PC-9 (cell line): Measurements from ENCODE around the gene HBZ. TPM values are rescaled to one million over a fixed set of nuclear protein-coding genes. Genes with fewer than 3 reads are reported as not detected.

Experiments
- BruUV-seq: library from RNA; stranded (reverse); fragments of 400-500 nt; replicated peaks from 2 replicates; lab custom pipeline; 2021; lab: Mats Ljungman, UMichigan
- CTCF ChIA-PET: fragments of 300-600 bp; sonication (Branson Sonifier 250); formaldehyde crosslinking; loops from one replicate; lab custom pipeline; 2022; ENCODE audit warnings: antibody characterized with exemption; lab: Charles Lee
- POLR2A ChIA-PET: fragments of 300-600 bp; sonication (Branson Sonifier 250); formaldehyde crosslinking; loops from one replicate; lab custom pipeline; 2022; ENCODE audit warnings: antibody characterized with exemption; ENCODE audit not compliant: unreplicated experiment; lab: Charles Lee
- DNase-seq, 2 experiments: peaks; one replicate each; pipeline versions ENCODE4 v3.0.0 to v3.0.0-alpha.2; 2015 to 2022; ENCODE audit warnings: mixed read lengths in 1 of 2
- H2AFZ ChIP-seq: fragments of 200-600 bp; sonication (generic); 2 replicates; pipeline ENCODE4 v1.8.1; 2017; ENCODE audit warnings: antibody characterized with exemption
- H3F3A ChIP-seq: fragments of 200-600 bp; sonication (generic); 2 replicates; pipeline ENCODE4 v1.8.1; 2017; ENCODE audit warnings: antibody characterized with exemption, mild to moderate bottlenecking, low read depth; ENCODE audit not compliant: insufficient read depth
- H3K27ac ChIP-seq: fragments of 200-600 bp; sonication (generic); 2 replicates; pipeline ENCODE4 v1.6.1; 2016; ENCODE audit warnings: mixed run types
- H3K27me3 ChIP-seq: fragments of 200-600 bp; sonication (generic); 2 replicates; pipeline ENCODE4 v1.6.1; 2016; ENCODE audit warnings: low read depth, mixed run types; ENCODE audit not compliant: insufficient read depth
- H3K36me3 ChIP-seq: fragments of 200-600 bp; sonication (generic); 2 replicates; pipeline ENCODE4 v1.6.1; 2016; ENCODE audit warnings: low read depth, mixed run types
- H3K4me1 ChIP-seq: fragments of 200-600 bp; sonication (generic); replicated peaks from 2 replicates; pipeline ENCODE4 v1.6.1; 2016; ENCODE audit warnings: mixed run types; ENCODE audit not compliant: insufficient read depth
- H3K4me2 ChIP-seq: fragments of 200-600 bp; sonication (generic); 2 replicates; pipeline ENCODE4 v1.6.1; 2017; ENCODE audit warnings: mixed run types
- H3K4me3 ChIP-seq: fragments of 200-600 bp; sonication (generic); 2 replicates; pipeline ENCODE4 v1.6.1; 2016; ENCODE audit warnings: mixed run types
- H3K79me2 ChIP-seq: fragments of 200-600 bp; sonication (generic); 2 replicates; pipeline ENCODE4 v1.6.1; 2017; ENCODE audit warnings: low read depth, mixed run types
- H3K9me2 ChIP-seq: fragments of 200-600 bp; sonication (generic); 2 replicates; pipeline ENCODE4 v1.8.1; 2017; ENCODE audit warnings: mild to moderate bottlenecking; ENCODE audit not compliant: insufficient read depth
- H3K9me3 ChIP-seq: fragments of 200-600 bp; sonication (generic); 2 replicates; pipeline ENCODE4 v1.8.1; 2016; ENCODE audit warnings: low read depth; ENCODE audit not compliant: insufficient read depth
- H4K20me1 ChIP-seq: fragments of 200-600 bp; sonication (generic); 2 replicates; pipeline ENCODE4 v1.8.1; 2017; ENCODE audit not compliant: insufficient read depth
- EZH2 ChIP-seq: fragments of 200-600 bp; sonication (generic); IDR thresholded peaks from 2 replicates; pipeline ENCODE4 v1.8.0; 2017; ENCODE audit warnings: antibody characterized with exemption, low read depth
- intact Hi-C: fragments of 100-400 bp; cut with micrococcal nuclease; formaldehyde crosslinking; loops from one replicate; pipeline ENCODE4 v1.10.0; 2022; ENCODE audit not compliant: unreplicated experiment
- total RNA-seq: library from RNA; stranded (reverse); gene quantifications from 2 replicates; pipeline ENCODE4 v1.2.3, GENCODE V29; 2021
- TF ChIP-seq, protein P1 (sequence below): fragments of 200-600 bp; sonication (generic); conservative IDR thresholded peaks from 2 replicates; pipeline ENCODE4 v1.6.1; 2017; ENCODE audit warnings: mixed run types, antibody characterized with exemption, mild to moderate bottlenecking, moderate library complexity

The HBZ gene
- total RNA-seq, 1 experiment from 2014 or later, result not detected

DNA sequence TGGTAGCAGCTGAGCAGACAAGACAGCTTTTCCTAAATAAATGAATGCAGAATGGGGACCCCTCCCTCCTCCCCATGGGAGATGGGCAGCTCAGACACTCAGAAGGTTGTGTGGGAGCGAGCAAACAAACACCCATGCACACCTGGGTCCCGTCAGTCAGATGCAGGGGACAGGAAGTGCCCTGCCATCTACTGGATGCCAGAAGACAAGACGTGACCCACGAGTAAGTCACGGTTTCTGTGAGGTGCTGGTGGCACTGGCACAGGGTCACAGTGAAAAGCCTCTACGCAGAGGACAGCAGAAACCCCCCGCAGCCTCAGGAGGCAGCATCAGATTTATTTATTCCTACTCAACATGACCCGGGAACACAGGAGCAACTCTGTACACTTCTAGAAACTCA is 36.2 kb downstream of the HBZ start:
- Histone ChIP-seq H3K79me2 (no peaks in the 10 kb centered on the region), H3K9me2 (no peaks in the 10 kb centered on the region), H4K20me1 (no peaks in the 10 kb centered on the region; the same call in 1 of the 2 replicates), H3K27ac (no peak overlapping the region), H3K36me3 (peaks cover 4% of the 10 kb centered on the region; the same call in 1 of the 2 replicates), H3F3A (peaks cover 13% of the 10 kb centered on the region; the same call in 1 of the 2 replicates), H3K4me3 (no peak overlapping the region), H3K4me1 (no peaks in the 10 kb centered on the region), H3K4me2 (no peak overlapping the region), H2AFZ (no peak overlapping the region), H3K9me3 (no peaks in the 10 kb centered on the region), H3K27me3 (no peaks in the 10 kb centered on the region)
- ChIA-PET POLR2A (no interaction called here), CTCF (interaction anchor here (0.5 to 0.6 kb wide), 2 partner anchors 164 to 167 kb away, joined by 5 to 8 read pairs; no protein-coding TSS in a partner anchor)
- TF ChIP-seq, protein P1, sequence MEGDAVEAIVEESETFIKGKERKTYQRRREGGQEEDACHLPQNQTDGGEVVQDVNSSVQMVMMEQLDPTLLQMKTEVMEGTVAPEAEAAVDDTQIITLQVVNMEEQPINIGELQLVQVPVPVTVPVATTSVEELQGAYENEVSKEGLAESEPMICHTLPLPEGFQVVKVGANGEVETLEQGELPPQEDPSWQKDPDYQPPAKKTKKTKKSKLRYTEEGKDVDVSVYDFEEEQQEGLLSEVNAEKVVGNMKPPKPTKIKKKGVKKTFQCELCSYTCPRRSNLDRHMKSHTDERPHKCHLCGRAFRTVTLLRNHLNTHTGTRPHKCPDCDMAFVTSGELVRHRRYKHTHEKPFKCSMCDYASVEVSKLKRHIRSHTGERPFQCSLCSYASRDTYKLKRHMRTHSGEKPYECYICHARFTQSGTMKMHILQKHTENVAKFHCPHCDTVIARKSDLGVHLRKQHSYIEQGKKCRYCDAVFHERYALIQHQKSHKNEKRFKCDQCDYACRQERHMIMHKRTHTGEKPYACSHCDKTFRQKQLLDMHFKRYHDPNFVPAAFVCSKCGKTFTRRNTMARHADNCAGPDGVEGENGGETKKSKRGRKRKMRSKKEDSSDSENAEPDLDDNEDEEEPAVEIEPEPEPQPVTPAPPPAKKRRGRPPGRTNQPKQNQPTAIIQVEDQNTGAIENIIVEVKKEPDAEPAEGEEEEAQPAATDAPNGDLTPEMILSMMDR, result peak; percentile 47; the same call in 1 of the 2 replicates
- TF ChIP-seq EZH2, result no peak
- no peak for DNase-seq
- intact Hi-C loops, result no loop called here
- no TSS peak for BruUV-seq

DNA sequence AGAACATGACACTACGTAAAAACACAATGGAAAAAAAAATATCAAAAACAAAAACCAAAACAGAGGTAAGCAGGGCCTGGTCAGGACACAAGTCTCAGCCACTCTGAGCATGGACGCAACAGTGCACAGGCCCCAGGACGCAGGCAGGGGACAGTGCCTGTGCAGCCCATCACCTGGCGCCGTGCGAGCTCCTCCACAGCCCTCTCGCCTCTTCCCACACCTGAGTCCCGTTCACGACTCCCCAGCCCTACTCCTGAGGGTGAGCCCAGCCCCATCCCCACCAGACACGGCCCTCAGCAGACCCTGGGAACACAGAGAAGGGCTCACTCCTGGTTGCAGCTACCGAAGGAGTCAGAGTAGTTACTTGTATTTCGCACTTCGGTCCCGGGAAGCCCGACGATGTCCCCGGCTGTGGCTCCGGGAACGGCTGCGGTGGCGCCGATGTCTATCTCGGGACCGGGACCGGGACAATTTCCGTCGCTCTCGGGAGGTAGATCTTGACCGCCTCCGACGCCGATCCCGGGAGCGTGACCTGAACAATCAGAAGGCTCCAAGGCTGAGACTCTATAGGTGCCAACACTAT is 37.3 kb downstream of the HBZ start:
- Histone ChIP-seq H3K4me2 (no peak overlapping the region), H4K20me1 (peaks cover under 1% of the 10 kb centered on the region; the same call in 1 of the 2 replicates), H3K27ac (no peak overlapping the region), H3K4me3 (no peak overlapping the region), H2AFZ (no peak overlapping the region), H3K9me3 (no peaks in the 10 kb centered on the region), H3K4me1 (no peaks in the 10 kb centered on the region), H3K79me2 (no peaks in the 10 kb centered on the region), H3F3A (0 out of 2 replicates have a peak, but pooled peaks cover 6% of the 10 kb centered on the region), H3K27me3 (no peaks in the 10 kb centered on the region), H3K9me2 (no peaks in the 10 kb centered on the region), H3K36me3 (peaks cover 9% of the 10 kb centered on the region)
- DNase-seq, result no peak
- CTCF ChIA-PET, result no interaction called here
- POLR2A ChIA-PET, result no interaction called here
- no TSS peak for BruUV-seq
- TF ChIP-seq, protein P1, result no peak
- no peak for TF ChIP-seq EZH2
- intact Hi-C loops, result no loop called here

DNA sequence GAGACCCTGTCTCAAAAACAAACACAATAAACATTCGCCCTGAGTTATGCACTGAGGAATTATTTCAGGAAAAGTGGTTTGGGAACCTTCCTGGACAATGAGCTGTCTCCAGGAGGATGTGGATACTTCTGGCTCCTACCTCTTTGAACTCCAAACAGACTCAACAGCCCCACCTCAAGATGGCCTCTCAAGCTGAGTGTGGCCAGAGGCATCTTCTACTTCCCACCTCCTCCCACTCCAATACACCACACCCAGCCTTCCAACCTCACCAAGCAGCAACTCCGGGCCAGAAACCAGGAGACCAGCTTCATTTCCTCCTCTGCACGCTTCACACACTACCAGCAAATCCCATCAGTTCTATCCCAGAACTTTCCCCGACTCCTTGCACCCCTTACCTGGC is 39.4 kb downstream of the HBZ start:
- POLR2A ChIA-PET, result no interaction called here
- intact Hi-C loops, result no loop called here
- Histone ChIP-seq H3K27ac (no peak overlapping the region), H3K9me3 (no peaks in the 10 kb centered on the region), H3F3A (peaks cover 3% of the 10 kb centered on the region; the same call in 1 of the 2 replicates), H3K79me2 (no peaks in the 10 kb centered on the region), H4K20me1 (peaks cover 5% of the 10 kb centered on the region), H3K9me2 (no peaks in the 10 kb centered on the region), H2AFZ (no peak overlapping the region), H3K36me3 (peaks cover 17% of the 10 kb centered on the region), H3K27me3 (no peaks in the 10 kb centered on the region), H3K4me1 (no peaks in the 10 kb centered on the region), H3K4me3 (no peak overlapping the region), H3K4me2 (no peak overlapping the region)
- no TSS peak for BruUV-seq
- CTCF ChIA-PET, result no interaction called here
- no peak for DNase-seq
- TF ChIP-seq EZH2, result no peak
- TF ChIP-seq, protein P1, result no peak
